Kidney epithelial cell (primary cell): ENCODE results near the gene EIF2D. TPM values are rescaled to one million over a fixed set of nuclear protein-coding genes. Genes with fewer than 3 reads are reported as not detected.
"Not testable (repeated sequence)": the region's sequence is repeated elsewhere in the genome, so short reads cannot be mapped to it uniquely, and the experiment has no call there.

Experiments used
- DNase-seq: peaks from one replicate; pipeline ENCODE4 v3.0.0-alpha.2; 2010; ENCODE audit warnings: low read depth
- H3K27me3 ChIP-seq: 2 replicates; pipeline ENCODE4 v1.6.0; 2011; ENCODE audit warnings: low read length; ENCODE audit not compliant: control insufficient read depth, insufficient read depth
- H3K36me3 ChIP-seq: 2 replicates; pipeline ENCODE4 v1.5.1; 2011; ENCODE audit warnings: low read length; ENCODE audit not compliant: control insufficient read depth, insufficient read depth
- H3K4me3 ChIP-seq: 2 replicates; pipeline ENCODE4 v1.5.1; 2011; ENCODE audit warnings: low read depth, mild to moderate bottlenecking, control low read depth, low read length
- CTCF ChIP-seq: IDR thresholded peaks from 2 replicates; pipeline ENCODE4 v1.5.1; 2011; ENCODE audit warnings: mild to moderate bottlenecking, moderate library complexity, low read length, control low read depth, inconsistent platforms; ENCODE audit not compliant: insufficient read depth, poor library complexity, severe bottlenecking
- total RNA-seq: library from RNA; depleted of rRNA; stranded (reverse); fragments of >200 nt; gene quantifications from 2 replicates; pipeline ENCODE4 v1.2.3, GENCODE V29; 2015

Gene EIF2D
- total RNA-seq, 1 donor from 2014 or later: 55.4 TPM

GRCh38 chr1:206582971-206583706, 29.1 kb downstream of the EIF2D start:
- Histone ChIP-seq H3K27me3 (no peaks in the 10 kb centered on the region), H3K36me3 (no peaks in the 10 kb centered on the region), H3K4me3 (no peak overlapping the region)
- no peak for DNase-seq
- no peak for TF ChIP-seq CTCF

GRCh38 chr1:206582537-206582936, 29.7 kb downstream of the EIF2D start:
- DNase-seq: no peak
- TF ChIP-seq CTCF: no peak
- H3K36me3 ChIP-seq: no peaks in the 10 kb centered on the region
- H3K27me3 ChIP-seq: no peaks in the 10 kb centered on the region
- no peak overlapping the region for H3K4me3 ChIP-seq

GRCh38 chr1:206581571-206581981, 30.7 kb downstream of the EIF2D start:
- Histone ChIP-seq H3K27me3 (no peaks in the 10 kb centered on the region), H3K36me3 (no peaks in the 10 kb centered on the region), H3K4me3 (no peak overlapping the region)
- no peak for DNase-seq
- no peak for TF ChIP-seq CTCF

- not testable (repeated sequence) for H3K27me3 ChIP-seq, H3K36me3 ChIP-seq, DNase-seq, H3K4me3 ChIP-seq
Measured at GRCh38 chr1:206581114-206581497, 31.2 kb downstream of the EIF2D start.

- H3K4me3 ChIP-seq: no peak overlapping the region
- no peak for DNase-seq
- no peak for TF ChIP-seq CTCF
Measured at GRCh38 chr1:206580438-206581113, 31.7 kb downstream of the EIF2D start.

GRCh38 chr1:206579747-206580437, 32.4 kb downstream of the EIF2D start:
- no peak for DNase-seq

More at GRCh38 chr1:206580438-206581113, 31.7 kb downstream of the EIF2D start:
- Histone ChIP-seq H3K36me3 (no peaks in the 10 kb centered on the region), H3K27me3 (no peaks in the 10 kb centered on the region)

More at GRCh38 chr1:206579747-206580437, 32.4 kb downstream of the EIF2D start:
- Histone ChIP-seq H3K27me3 (no peaks in the 10 kb centered on the region), H3K4me3 (no peak overlapping the region), H3K36me3 (no peaks in the 10 kb centered on the region)
- TF ChIP-seq CTCF: no peak
